Stimulated activated CD8-positive, alpha-beta memory T cell treated with anti-CD3 and anti-CD28 coated beads, Interleukin-4, amount 100 ng/mL, for 48 hours (primary cell): Measurements from ENCODE around the gene DPH6.

Experiments used
- DNase-seq: peaks from one replicate; pipeline ENCODE4 v3.0.0-alpha.2; 2020

DPH6 gene

GRCh38 chr15:35325374-35325941 lies 220.5 kb downstream of the DPH6 start:
- no peak for DNase-seq

- DNase-seq: no peak
Observed at GRCh38 chr15:35323141-35323540, 222.8 kb downstream of the DPH6 start.

DNA sequence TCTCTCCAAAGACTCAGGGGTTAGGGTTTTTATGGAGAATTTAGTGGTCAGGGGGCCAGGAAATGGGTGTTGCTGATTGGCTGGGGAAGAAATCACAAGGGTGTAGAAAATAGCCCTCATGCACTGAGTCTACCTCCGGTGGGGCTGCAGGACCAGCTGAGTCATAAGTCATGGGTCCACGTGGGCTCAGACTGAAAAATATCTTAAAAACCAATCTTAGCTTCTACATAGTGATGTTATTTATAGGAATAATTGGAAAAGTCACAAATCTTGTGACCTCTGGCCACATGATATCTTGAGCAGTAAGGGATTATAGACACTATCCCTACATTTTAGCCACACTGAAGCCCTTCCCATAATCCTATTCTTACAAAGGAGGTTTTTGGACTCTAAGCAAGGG lies 224.0 kb downstream of the DPH6 start:
- no peak for DNase-seq

DNA sequence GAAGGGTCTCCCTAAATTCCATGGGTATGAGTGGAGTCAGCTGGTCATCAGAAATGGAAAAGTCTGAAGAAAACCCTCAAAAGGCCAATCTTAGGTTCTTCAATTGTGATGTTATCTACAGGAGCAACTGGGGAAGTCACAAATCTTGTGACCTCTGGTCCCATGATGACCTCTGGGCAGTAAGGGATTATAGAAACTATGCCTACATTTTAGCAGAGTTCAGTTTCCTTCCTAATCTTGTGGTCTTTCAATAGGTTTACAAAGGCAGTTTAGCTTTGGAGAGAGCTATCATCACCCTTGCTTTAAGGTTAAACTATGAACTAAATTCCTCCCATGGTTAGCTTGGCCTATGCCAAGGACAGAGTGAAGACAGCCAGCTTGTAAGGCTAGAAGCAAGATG lies 225.1 kb downstream of the DPH6 start:
- DNase-seq: no peak
